Activated naive CD4-positive, alpha-beta T cell treated with anti-CD3 and anti-CD28 coated beads, Interleukin-2, amount 50 U/mL, for 24 hours (primary cell): ENCODE results near the gene RSU1.
"Not testable (repeated sequence)": the region's sequence is repeated elsewhere in the genome, so short reads cannot be mapped to it uniquely, and the experiment has no call there.

Experiments used
- H3K27ac Mint-ChIP-seq: one replicate; pipeline ENCODE4 v1.8.0; 2021; ENCODE audit warnings: mild to moderate bottlenecking, mixed read lengths
- H3K27me3 Mint-ChIP-seq: one replicate; pipeline ENCODE4 v1.8.0; 2021; ENCODE audit warnings: mixed read lengths
- H3K36me3 Mint-ChIP-seq: one replicate; pipeline ENCODE4 v1.8.0; 2021; ENCODE audit warnings: mixed read lengths
- H3K4me1 Mint-ChIP-seq: one replicate; pipeline ENCODE4 v1.8.0; 2021; ENCODE audit warnings: mixed read lengths
- H3K4me3 Mint-ChIP-seq: one replicate; pipeline ENCODE4 v1.8.0; 2021; ENCODE audit warnings: mild to moderate bottlenecking, mixed read lengths
- H3K9me3 Mint-ChIP-seq: one replicate; pipeline ENCODE4 v1.8.0; 2021; ENCODE audit warnings: mixed read lengths

The RSU1 gene

DNA sequence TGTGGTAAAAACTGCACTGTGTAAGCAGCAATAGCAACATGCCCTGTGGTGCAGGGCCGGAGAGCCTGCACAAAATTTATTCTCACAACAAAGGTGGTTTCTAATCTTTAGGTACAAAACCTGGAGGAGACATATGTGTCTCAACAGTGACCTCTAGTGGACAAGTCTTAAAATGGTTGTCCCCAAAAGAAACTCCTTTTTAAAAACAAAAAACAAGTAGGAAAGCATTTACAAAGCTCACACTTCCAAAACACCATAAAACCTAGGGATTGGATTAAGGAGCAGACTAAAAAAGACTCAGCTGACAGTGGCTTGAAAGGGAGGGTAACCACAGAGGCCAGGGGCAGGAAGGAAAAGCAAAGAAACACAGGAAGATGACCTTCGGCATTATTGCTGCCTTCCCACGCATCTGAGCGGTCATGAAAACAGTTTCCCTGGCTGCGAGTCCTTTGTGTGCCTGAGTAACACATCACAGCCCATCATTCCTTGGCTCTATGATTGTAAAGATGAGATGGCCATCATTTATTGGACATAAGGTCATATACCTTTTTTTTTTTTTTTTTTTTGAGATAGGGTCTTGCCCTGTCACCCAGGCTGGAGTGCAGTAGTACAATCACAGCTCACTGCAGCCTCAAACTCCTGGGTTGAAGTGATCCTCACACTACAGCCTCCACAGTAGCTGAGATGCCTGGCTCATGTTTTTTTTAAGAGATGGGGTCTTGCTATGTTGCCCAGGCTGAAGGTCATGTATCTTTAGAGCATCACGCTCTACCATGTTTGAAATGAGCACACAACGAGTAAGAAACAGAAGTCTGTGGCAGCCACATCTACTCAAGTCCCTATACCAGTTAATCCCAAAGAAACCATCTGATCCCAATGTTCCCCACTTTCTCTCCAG, 39.5 kb downstream of the RSU1 start:
- peaks cover 31% of the 10 kb centered on the region for H3K4me1 Mint-ChIP-seq
- H3K4me3 Mint-ChIP-seq, result no peak overlapping the region

DNA sequence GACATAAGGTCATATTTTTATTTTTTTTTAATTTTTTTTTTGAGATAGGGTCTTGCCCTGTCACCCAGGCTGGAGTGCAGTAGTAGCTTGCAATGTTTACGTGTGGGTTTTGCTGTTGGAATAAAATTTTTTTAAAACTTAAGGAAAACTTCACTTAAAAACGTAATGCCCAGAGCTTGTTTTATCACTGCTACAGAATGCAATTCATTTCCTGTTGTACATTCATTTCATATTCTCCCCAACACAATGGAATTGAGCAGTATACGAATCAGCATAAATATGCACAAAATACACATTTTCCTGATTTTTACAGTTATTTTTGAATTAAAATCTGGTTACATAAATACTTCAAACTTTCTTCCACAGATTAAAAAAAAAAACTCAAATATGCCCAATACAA, 40.3 kb downstream of the RSU1 start:
- no peak overlapping the region for H3K4me3 Mint-ChIP-seq
- H3K27me3 Mint-ChIP-seq, result no peaks in the 10 kb centered on the region
- H3K4me1 Mint-ChIP-seq, result peaks cover 36% of the 10 kb centered on the region
- H3K27ac Mint-ChIP-seq, result no peak overlapping the region
- no peaks in the 10 kb centered on the region for H3K9me3 Mint-ChIP-seq
- H3K36me3 Mint-ChIP-seq, result peaks cover 13% of the 10 kb centered on the region

More for the DNA sequence above, 39.5 kb downstream of the RSU1 start:
- Mint-ChIP-seq H3K27me3 (no peaks in the 10 kb centered on the region), H3K27ac (peak overlapping the region; percentile 96), H3K9me3 (no peaks in the 10 kb centered on the region), H3K36me3 (peaks cover 10% of the 10 kb centered on the region)

DNA sequence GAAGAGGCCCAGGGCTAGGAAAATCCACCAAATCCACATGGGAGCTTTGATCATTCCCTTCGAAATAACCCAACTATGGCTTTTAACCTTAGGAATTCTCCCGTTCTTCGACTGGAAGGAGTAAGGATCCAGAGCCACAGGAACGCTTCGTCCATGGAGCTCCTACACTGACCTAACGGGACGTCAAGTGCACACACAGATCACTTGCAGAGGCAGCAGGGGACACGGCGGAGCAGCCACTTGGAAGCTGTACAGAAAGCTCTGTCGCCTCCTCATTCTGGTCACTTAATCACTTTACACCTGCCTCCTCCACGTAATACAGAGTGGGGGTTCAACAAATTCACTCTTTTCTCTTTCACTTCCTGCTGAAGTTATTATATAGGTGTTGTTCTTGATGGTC, 43.9 kb downstream of the RSU1 start:
- no peak overlapping the region for H3K27ac Mint-ChIP-seq
- H3K27me3 Mint-ChIP-seq, result no peaks in the 10 kb centered on the region
- H3K4me3 Mint-ChIP-seq, result no peak overlapping the region
- H3K4me1 Mint-ChIP-seq, result peaks cover 29% of the 10 kb centered on the region
- H3K36me3 Mint-ChIP-seq, result peaks cover 8% of the 10 kb centered on the region
- no peaks in the 10 kb centered on the region for H3K9me3 Mint-ChIP-seq

DNA sequence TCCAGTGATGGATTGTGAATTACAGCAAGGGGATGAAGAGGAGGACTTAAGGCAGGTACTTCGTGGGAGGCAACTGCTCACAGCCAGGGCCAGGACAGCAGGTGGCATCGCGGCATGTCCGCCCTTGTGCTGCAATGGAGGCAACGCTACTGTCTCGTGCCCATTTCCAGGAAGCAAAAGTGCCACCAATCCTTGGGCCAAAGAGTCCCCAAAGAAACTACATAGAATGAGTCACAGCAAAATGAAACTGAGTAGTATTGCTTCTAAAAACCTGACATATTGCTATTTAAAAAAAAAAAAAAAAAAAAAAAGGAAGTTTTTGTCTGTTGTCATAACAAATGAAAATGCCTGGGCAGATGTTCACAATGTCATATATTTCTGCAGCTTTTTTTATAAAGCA, 46.6 kb downstream of the RSU1 start:
- Mint-ChIP-seq H3K4me3 (no peak overlapping the region), H3K36me3 (peaks cover 4% of the 10 kb centered on the region), H3K4me1 (peaks cover 26% of the 10 kb centered on the region), H3K9me3 (no peaks in the 10 kb centered on the region), H3K27me3 (no peaks in the 10 kb centered on the region), H3K27ac (no peak overlapping the region)

DNA sequence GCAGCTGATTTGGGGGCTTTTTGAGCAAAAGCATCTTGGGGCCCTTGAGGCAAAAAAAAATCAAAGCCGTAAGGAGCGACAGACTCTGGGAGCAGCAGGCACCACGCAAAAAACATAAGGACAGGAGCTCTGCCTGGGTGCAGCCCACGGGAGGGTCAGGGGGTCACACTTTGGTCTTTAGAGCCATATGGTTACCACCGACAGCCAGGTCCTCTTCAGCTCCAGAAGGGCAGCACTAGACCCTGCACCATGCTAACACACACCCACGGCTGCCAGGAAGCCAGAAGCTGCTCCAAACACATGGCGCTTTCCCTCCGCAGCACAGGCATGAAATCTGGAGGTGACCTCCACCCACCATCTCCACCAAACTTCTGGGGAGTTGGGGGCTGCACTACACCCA, 47.1 kb downstream of the RSU1 start:
- Mint-ChIP-seq H3K4me3 (no peak overlapping the region), H3K27me3 (no peaks in the 10 kb centered on the region), H3K9me3 (no peaks in the 10 kb centered on the region), H3K36me3 (peaks cover 4% of the 10 kb centered on the region), H3K27ac (no peak overlapping the region), H3K4me1 (peaks cover 29% of the 10 kb centered on the region)

DNA sequence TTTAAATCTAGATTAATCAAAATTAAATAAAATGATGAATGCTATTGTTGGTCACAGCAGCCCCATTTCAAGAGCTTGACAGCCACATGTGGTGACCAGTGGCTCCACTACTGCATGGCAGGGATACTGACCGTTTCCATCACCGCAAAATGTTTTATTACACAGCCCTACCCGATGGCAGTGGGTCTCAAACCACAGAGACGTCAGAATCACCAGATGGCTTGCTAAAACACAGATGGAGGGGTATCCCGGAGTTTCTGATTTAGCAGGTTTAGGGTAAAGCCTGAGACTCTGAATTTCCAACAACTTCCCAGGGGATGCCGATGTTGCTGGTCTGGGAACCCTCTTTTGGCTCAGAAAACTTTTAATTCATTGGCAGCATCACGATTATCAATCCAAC, 47.9 kb downstream of the RSU1 start:
- H3K27me3 Mint-ChIP-seq, result no peaks in the 10 kb centered on the region
- no peak overlapping the region for H3K27ac Mint-ChIP-seq
- peaks cover 31% of the 10 kb centered on the region for H3K4me1 Mint-ChIP-seq
- H3K4me3 Mint-ChIP-seq, result no peak overlapping the region
- peaks cover 5% of the 10 kb centered on the region for H3K36me3 Mint-ChIP-seq
- no peaks in the 10 kb centered on the region for H3K9me3 Mint-ChIP-seq

DNA sequence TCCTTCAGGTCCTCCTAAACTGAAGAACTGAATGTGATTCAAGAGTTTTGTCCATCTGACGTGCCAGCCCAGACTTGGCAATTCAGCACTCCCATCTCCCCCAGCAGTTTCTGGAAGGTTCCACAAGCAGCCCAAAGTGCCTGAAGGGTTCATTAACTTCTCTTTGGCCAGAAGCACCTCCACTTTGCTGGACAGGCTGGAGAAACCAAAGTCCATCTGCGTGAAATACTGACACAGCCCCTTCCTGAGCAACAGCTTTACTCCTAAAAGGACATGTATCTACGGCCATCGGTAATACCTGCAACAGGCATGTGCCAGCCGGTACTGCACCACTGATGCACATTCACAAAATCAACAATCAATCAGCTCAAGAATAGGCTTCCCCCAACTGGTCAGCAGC, 48.5 kb downstream of the RSU1 start:
- H3K27ac Mint-ChIP-seq, result no peak overlapping the region

DNA sequence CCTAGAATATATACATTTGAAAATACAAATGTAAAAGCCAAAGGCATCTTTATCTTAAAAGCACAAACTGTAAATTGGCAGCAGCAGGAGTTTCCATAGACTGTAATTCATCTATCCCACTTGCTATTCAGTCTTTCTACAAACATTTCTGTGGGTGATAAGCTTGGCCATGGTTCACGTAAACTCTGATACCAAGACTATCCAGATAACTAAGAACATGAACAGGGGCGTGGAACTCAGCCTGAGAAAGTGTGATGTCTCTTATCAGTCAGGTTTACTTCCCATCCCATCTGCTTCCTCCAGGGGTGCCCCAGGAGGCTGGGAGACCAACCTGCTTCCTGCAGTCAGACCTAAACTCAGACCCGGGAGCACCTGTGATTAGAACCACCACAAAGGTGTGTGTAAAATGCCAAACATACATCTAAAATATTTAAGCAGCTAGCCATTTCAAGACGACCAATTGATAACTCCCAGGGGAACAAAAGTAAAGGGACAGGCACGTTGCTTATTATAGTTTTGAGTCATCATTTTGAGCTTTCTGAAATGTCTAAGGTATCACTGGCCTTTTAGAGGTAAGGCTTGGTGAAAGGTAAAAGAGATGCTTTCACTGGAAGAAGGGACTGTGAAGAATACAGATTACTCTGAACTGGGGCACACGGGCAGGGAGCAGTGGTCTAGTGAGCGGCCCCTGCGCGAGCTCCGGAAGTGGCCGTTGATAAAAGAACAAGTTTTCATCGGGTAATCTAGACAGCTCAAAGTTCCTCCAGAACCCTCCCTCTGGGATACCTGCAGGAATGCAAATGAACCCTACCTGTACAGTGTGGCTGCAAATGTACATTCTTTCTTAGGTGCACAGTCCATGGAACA, 51.5 kb downstream of the RSU1 start:
- H3K4me1 Mint-ChIP-seq, result peaks cover 18% of the 10 kb centered on the region
- no peaks in the 10 kb centered on the region for H3K9me3 Mint-ChIP-seq
- H3K27ac Mint-ChIP-seq, result no peak overlapping the region
- no peak overlapping the region for H3K4me3 Mint-ChIP-seq
- no peaks in the 10 kb centered on the region for H3K27me3 Mint-ChIP-seq
- peaks cover 11% of the 10 kb centered on the region for H3K36me3 Mint-ChIP-seq

More for the DNA sequence above, 48.5 kb downstream of the RSU1 start:
- Mint-ChIP-seq H3K4me3 (no peak overlapping the region), H3K4me1 (peaks cover 31% of the 10 kb centered on the region), H3K36me3 (peaks cover 6% of the 10 kb centered on the region), H3K27me3 (no peaks in the 10 kb centered on the region), H3K9me3 (no peaks in the 10 kb centered on the region)

DNA sequence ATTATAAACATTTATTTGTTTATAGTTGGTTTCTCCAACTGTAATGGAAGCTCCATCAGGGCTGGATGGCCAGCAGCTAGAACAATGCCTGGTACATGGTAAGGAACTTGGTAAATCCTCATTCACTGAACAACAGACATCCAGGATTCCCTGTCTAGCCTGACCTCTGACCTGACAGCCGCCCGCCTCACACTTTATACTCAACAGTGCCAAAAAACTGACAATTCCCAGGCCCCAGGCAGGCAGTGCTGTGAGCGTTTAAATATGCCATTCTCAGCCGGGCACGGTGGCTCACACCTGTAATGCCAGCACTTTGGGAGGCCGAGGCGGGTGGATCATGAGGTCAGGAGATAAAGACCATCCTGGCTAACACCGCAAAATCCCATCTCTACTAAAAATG, 55.9 kb downstream of the RSU1 start:
- Mint-ChIP-seq H3K36me3 (peaks cover 22% of the 10 kb centered on the region), H3K9me3 (no peaks in the 10 kb centered on the region), H3K27me3 (no peaks in the 10 kb centered on the region), H3K4me3 (no peak overlapping the region), H3K4me1 (peaks cover 10% of the 10 kb centered on the region), H3K27ac (no peak overlapping the region)

DNA sequence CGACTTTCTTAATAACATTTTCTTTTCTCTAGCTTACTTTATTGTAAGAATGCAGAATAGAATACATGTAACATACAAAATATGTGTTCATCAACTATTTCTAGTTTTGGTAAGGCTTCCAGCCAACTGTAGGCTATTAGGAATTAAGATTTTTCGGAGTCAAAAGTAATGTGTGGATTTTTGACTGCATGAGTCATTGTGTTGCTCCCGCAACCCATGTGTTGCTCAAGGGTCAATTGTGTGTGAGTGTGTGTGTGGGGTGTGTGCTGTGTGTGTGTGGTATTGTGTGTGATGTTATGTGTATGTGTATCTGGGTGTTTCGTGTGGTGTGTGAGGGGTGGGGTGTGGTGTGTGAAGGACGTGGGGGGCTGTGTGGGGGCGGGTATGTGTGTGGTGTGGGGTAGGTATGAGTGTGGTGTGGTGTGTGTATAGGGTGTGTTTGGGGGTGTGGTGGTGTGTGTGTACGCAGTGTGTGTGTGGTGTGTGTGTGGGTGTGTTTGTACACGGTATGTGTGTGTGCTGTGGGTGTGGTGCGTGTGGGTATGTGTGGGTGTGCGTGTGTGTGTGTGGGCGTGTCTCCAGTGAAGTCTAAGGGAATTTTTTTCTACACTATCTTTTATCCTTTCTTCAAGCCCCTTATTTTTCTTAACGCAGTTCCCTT, 60.5 kb downstream of the RSU1 start:
- no peaks in the 10 kb centered on the region for H3K27me3 Mint-ChIP-seq
- peaks cover 10% of the 10 kb centered on the region for H3K4me1 Mint-ChIP-seq
- peak overlapping the region; percentile 20 for H3K27ac Mint-ChIP-seq
- H3K9me3 Mint-ChIP-seq, result no peaks in the 10 kb centered on the region
- peaks cover 26% of the 10 kb centered on the region for H3K36me3 Mint-ChIP-seq
- no peak overlapping the region for H3K4me3 Mint-ChIP-seq

DNA sequence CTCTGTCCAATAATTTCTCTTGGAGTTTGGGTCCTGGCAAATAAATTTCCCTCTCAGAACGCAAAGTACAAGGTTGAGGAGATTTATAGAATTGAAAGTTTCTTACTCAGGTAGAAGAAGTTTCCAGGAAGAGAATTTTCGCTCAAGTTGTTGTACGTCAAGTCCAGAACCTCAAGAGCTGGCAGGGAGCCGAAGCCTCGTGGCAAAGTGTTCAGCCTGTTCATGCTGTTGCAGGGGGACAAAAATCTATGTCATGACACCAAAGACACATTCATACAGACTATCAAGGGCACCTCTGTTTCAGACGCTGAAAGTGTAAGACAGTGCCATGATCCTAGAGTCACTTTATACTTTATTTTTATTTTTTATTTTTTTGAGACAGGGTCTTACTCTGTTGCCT, 62.5 kb downstream of the RSU1 start:
- no peaks in the 10 kb centered on the region for H3K27me3 Mint-ChIP-seq
- H3K4me3 Mint-ChIP-seq, result no peak overlapping the region
- no peaks in the 10 kb centered on the region for H3K9me3 Mint-ChIP-seq
- no peak overlapping the region for H3K27ac Mint-ChIP-seq
- peaks cover 10% of the 10 kb centered on the region for H3K4me1 Mint-ChIP-seq
- peaks cover 25% of the 10 kb centered on the region for H3K36me3 Mint-ChIP-seq

DNA sequence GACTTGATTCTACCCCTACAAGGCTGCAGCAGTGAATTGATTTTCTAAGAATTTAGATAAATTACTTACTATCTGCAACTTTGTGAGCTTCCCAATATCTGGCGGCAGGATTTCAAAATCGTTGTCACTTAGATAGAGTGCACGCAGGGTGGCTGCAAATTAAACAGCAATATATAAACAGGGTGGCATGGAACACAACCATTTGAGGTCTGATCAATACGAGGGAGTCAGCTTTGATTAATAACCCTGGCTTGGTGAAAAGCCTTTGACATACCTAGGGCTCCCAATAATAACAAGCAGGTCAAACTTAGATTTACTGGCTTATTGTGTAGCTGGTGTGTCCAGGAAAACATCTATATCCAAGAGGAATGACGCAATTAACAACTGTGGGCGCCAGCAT, 64.4 kb downstream of the RSU1 start:
- H3K27me3 Mint-ChIP-seq, H3K4me3 Mint-ChIP-seq: not testable (repeated sequence)
- H3K36me3 Mint-ChIP-seq, result peaks cover 29% of the 10 kb centered on the region

DNA sequence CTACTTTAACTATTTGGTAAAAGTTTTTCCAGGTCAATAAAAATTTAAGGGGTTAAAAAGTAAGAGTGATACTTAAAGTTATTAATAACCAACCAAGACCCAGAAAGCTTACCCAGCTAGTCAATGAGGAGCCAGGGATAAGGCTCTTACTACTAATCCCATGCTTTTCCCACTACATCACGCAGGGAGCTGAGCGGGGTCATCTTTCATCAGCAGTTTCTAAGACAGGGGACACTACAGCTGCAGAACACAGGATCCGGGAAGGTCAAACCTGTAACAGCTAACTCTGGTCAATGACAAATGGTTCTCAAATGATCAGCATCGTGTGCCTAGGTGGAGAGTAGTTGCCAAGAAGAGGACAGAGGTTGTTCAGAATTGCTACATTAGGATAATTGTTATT, 65.1 kb downstream of the RSU1 start:
- Mint-ChIP-seq H3K4me1 (peaks cover 13% of the 10 kb centered on the region), H3K9me3 (no peaks in the 10 kb centered on the region), H3K27me3 (no peaks in the 10 kb centered on the region), H3K36me3 (peaks cover 33% of the 10 kb centered on the region), H3K4me3 (no peak overlapping the region), H3K27ac (no peak overlapping the region)

More for the DNA sequence above, 64.4 kb downstream of the RSU1 start:
- not testable (repeated sequence) for H3K9me3 Mint-ChIP-seq, H3K4me1 Mint-ChIP-seq, H3K27ac Mint-ChIP-seq

DNA sequence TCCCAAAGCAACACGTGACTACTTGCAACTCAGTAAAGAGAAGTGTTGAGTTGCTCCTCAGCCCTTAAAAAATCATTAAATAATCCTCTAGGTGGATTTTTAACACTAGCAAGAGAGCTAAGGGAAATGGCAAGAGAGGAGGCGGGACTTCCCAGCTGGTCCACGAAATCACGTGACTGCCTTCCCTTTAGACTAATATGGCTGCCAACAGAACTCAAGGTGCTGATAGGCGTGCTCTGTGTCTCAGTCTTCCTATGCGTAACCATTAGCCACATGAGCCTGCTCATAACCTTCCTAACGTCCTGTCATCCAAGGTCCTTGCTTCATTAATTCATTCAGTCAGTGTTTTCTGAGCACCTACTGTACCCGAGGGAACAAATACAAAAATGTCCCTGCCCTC, 66.0 kb downstream of the RSU1 start:
- Mint-ChIP-seq H3K4me1 (peaks cover 7% of the 10 kb centered on the region), H3K27ac (no peak overlapping the region), H3K9me3 (no peaks in the 10 kb centered on the region), H3K4me3 (no peak overlapping the region), H3K36me3 (peaks cover 33% of the 10 kb centered on the region), H3K27me3 (no peaks in the 10 kb centered on the region)

DNA sequence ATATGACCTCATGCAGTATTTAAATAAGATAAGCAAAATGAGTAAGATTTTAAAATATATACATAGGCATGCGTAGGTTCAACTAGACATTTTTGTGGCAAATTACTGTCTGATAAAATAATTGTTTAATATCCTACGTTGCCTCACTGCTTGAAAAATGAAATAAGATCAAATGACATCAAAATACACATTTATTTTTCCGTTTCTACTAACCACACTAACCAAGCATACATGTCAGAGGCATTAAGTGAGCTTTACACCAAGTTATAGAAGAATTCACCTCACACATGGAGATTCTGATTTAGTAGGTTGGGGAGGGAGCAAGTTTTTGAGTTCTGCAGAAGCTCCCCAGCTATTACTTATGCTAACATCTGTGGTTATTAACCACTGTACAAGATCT, 66.8 kb downstream of the RSU1 start:
- Mint-ChIP-seq H3K36me3 (peaks cover 34% of the 10 kb centered on the region), H3K4me3 (no peak overlapping the region), H3K4me1 (peaks cover 3% of the 10 kb centered on the region)

More for the DNA sequence above, 66.8 kb downstream of the RSU1 start:
- Mint-ChIP-seq H3K9me3 (no peaks in the 10 kb centered on the region), H3K27ac (no peak overlapping the region), H3K27me3 (no peaks in the 10 kb centered on the region)
